ENCODE data around the gene SWSAP1. TPM values are rescaled to one million over a fixed set of nuclear protein-coding genes. Genes with fewer than 3 reads are reported as not detected.

The SWSAP1 gene, protein sequence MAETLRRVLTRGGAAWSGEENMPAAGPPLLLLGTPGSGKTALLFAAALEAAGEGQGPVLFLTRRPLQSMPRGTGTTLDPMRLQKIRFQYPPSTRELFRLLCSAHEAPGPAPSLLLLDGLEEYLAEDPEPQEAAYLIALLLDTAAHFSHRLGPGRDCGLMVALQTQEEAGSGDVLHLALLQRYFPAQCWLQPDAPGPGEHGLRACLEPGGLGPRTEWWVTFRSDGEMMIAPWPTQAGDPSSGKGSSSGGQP
- total RNA-seq, result 1.2 and 1.6 TPM in 2 replicates

DNA sequence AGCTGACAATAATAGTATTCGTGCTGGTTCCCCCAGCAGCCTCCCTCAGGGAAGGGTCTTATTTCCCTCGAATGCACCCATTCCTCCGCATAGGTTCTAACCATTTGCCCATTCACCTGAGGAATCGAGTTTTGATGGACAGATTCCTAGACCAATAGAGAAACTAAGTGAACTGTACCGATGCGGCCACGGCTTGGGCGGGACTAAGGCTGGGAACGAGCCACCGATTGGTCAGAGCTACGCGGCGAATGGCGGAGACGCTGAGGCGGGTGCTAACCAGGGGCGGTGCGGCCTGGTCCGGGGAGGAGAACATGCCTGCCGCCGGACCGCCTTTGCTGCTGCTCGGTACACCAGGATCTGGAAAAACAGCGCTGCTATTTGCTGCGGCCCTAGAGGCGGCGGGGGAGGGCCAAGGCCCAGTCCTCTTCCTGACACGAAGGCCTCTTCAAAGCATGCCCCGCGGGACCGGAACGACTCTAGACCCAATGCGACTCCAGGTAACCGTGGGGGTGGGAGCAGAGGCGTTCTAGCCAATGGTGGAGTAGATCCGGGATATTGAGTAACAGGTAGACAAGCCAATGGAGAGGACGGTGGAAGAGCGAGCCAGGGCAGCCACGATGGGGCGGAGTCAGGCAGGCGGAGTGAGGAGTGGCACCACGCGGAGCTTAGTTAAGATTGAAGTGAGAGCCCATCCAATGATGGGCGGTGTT lies at the start of gene SWSAP1:
SWSAP1 (plus strand) TSS at position 234 of the 710 bp plus-strand sequence; CDS start at position 249, 15 bp downstream.

DNA sequence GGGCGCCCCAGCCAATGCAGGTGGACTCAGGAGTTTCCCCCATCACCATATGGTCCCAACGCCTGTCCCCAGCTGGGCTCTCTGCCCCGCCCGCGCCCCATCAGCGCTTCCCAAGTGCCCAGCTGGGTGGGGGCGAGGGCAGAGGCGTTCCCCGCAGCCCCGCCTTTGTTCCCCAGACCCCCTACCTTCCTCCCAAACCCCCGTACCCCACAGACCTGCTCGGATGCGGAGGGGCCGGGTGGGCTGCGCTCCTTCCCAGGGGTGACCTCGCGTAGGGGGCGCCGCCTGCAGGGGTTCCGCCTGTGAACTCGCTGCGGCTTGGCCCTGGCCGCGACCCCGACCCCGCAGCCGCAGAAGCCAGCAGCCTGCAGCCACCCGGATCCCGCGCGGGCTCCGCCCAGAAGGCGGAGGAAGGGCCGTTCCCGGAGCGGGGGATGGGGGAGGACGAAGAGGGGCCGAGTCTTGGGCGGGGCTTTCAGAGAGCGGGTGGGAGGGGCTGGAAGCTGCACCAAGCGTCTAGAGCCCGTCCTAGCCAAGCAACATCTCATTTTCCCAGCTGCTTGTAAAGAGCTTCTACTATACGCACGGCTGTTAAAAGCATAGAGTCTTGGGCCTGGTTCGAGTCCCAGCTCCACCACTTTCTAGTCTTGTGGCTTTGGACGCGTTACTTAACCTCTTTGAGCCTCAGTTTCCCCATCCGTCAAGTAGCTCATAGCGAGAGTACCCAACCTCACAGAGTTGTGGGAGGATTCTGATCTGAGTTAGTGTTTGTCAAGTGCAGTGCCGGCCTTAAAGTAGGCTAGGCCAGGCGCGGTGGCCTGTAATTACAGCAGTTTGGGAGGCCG lies 35.0 kb upstream of the SWSAP1 start, which contains the start of gene RAB3D:
RAB3D (minus strand) TSS at position 404 of the 845 bp plus-strand sequence. CDS start 2,258 bp downstream, outside the sequence.

DNA sequence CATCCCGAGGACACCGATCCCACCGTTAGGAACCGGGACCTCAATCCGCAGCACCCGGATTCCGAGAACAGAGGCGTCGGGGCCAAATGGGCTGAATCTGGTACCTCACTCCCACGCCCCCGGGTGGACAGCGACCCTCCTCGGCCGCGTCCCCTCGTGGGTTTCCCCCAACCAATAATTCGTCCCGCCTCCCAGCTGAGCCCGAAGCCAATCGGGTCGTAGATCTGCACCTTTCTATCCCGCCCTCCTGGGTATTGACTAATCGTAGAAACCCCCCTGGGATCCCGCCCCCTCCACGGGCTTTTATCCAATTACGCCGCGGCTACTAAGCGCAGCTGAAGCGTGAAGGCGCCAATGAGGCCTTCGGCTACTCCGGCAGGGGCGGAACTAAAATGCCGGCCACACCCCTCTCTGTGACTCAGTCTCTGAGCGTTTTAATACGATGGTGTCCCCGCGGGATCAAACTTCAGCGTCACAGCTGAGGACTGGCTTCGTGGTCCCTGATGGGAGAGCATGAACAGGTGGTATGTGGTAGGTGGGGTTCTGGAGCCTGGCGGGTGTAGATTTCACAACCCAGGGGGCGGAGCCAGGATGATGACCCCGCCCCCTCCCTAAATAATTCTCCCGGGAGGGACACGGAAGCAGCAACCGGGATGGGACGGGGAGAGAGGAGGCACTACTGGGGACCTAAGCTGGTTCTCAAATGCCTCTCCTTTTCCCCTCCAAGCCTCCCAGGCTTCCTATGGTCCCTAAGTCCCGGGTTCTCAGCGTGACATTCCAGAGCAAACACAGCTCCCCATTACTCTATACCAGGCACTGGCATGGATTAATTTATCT lies 28.1 kb upstream of the SWSAP1 start, which contains the start of the genes CCDC159 and TMEM205:
CCDC159 (plus strand) TSS at position 416 of the 837 bp plus-strand sequence; CDS start at position 504, 88 bp downstream.
TMEM205 (minus strand) TSS at position 165 of the 837 bp plus-strand sequence. CDS start 649 bp downstream, outside the sequence.

DNA sequence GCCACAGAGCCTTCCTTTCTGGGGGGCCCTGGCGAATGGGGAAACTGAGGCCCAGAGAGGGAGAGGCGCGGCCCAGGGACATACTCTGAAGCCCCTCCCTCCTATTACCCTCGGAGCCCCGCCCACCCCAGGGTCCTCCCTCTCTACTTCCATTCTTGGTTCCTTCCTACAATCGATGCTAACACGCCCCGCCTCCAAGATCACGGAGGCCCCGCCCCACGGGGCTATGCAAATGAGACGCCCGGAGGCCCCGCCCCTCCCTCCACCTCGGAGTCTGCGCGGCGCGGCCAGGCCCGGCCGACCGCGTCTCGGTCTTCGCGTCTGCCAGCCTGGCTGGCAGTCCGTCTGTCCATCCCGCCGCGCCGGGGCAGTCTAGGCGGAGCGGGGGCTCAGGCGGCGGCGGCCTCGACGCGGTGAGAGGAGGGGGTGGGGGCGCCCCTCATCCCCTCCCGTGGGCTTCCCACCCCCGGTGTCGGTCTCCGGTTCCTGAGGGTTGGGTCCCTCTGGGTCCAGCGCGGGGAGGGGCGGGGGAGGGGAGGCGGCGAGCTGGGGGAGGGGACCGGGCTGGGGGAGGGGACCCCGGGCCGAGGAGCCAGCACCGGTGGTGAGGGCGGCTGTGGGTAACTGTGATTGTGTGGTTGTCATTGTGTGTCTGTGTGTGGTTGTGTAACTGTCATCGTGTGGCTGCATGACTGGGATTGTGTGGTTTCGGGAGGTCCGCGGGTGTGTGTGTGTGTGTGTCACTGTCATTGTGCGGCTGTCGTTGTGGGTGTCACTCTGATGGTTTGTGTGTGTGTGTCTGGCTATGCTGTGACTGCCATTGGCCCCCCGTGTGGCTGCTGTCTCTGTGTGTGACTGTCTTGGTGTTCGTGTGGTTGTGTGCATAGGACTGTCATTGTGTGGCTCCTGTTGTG lies 19.0 kb upstream of the SWSAP1 start, which contains the start of gene PLPPR2:
PLPPR2 (plus strand) TSS at position 273 of the 914 bp plus-strand sequence. CDS start 2,242 bp downstream, outside the sequence.

DNA sequence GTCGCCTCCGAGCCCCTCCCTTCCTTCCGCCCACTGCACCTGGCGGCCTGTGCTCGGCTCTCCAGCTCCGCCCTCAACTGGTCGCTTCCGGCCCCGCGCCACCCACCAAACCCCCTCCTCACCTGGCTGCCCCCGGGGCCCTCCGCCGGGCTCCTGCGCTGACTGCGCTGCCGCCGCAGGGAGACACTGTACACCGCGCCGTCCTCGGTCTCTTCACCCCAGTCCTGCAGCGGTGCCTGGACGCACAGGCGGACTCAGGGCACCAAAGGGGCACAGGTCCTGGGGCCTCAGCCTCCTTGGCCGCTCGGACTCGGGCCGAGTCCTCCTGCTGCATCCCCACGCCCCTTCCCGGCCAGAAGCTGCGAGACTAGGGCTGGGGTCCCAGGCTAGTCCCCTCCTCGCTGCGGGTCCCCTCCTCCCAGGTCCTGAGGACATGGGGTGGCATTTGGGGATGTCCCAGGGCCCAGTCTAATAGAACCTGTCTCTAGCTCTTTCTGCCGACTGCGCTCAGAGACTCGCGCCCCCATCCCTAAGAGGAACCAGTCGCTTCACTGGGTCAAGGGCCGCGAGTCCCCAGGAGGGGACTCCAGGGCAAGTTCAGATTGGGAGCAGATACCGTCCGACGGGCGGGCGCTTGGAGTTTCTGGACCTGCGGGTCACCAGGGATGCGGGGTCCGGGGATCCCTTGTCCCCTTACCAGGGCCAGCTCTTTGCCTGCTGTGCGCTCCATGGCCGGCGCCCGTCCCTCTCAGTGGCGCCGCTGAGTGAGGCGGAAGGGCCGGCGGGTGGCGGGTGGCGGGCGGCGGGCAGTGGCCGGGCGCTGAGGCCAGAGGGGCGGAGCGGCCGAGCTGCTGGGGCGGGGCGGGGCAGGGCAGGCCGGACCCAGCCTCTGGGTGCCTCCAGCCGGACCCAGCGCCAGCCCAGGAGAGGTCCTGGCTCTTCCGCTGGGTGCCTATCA lies 44.4 kb downstream of the SWSAP1 start, which contains the start of gene RGL3:
RGL3 (minus strand) TSS at position 766 of the 958 bp plus-strand sequence; CDS start at position 730, 36 bp downstream.

Other genes starting within 250 kb of the SWSAP1 start
- gene SPC24, start 218.9 kb upstream of the SWSAP1 start, total RNA-seq, result 9.0 and 14.4 TPM in 2 replicates
- gene KANK2, start 177.1 kb upstream of the SWSAP1 start, total RNA-seq, result 538 and 563 TPM in 2 replicates
- not detected in 2 replicates for gene ANGPTL8, start 135.0 kb upstream of the SWSAP1 start, total RNA-seq
- 24.7 and 29.5 TPM in 2 replicates for gene DOCK6, start 112.1 kb upstream of the SWSAP1 start, total RNA-seq
- not detected in 2 replicates for gene TSPAN16, start 78.5 kb upstream of the SWSAP1 start, total RNA-seq
- 8.3 and 12.2 TPM in 2 replicates for gene RAB3D, start 35.0 kb upstream of the SWSAP1 start, total RNA-seq
- 120 and 164 TPM in 2 replicates for gene TMEM205, start 28.4 kb upstream of the SWSAP1 start, total RNA-seq
- 5.0 and 12.2 TPM in 2 replicates for gene CCDC159, start 28.1 kb upstream of the SWSAP1 start, total RNA-seq
- 39.9 and 51.1 TPM in 2 replicates for gene PLPPR2, start 19.2 kb upstream of the SWSAP1 start, total RNA-seq
- gene EPOR, start 9.6 kb downstream of the SWSAP1 start, total RNA-seq, result 1.9 and 3.4 TPM in 2 replicates
- gene RGL3, start 44.6 kb downstream of the SWSAP1 start, total RNA-seq, result 1.7 and 3.4 TPM in 2 replicates
- gene ODAD3, start 60.5 kb downstream of the SWSAP1 start, total RNA-seq, result 0.59 TPM in 1 of 2 replicates, not detected in the other
- gene PRKCSH, start 61.0 kb downstream of the SWSAP1 start, total RNA-seq, result 238 and 254 TPM in 2 replicates
- gene ELAVL3, start 106.4 kb downstream of the SWSAP1 start, total RNA-seq, result not detected in 2 replicates
- gene ZNF653, start 131.2 kb downstream of the SWSAP1 start, total RNA-seq, result 2.3 and 2.4 TPM in 2 replicates
- gene ECSIT, start 154.5 kb downstream of the SWSAP1 start, total RNA-seq, result 51.1 and 52.2 TPM in 2 replicates
- 0.50 and 3.0 TPM in 2 replicates for gene CNN1, start 164.2 kb downstream of the SWSAP1 start, total RNA-seq
- 42.1 and 45.2 TPM in 2 replicates for gene ELOF1, start 184.6 kb downstream of the SWSAP1 start, total RNA-seq
- not detected in 2 replicates for gene ACP5, start 203.0 kb downstream of the SWSAP1 start, total RNA-seq
- 7.1 and 11.2 TPM in 2 replicates for gene ZNF627, start 222.8 kb downstream of the SWSAP1 start, total RNA-seq

Measured in cardiac ventricle fibroblast (primary cell).